ENCODE data around the gene GLG1. TPM values are rescaled to one million over a fixed set of nuclear protein-coding genes. Genes with fewer than 3 reads are reported as not detected.
"Not testable (repeated sequence)": the region's sequence is repeated elsewhere in the genome, so short reads cannot be mapped to it uniquely, and the experiment has no call there.

Gene GLG1
- total RNA-seq, 1 experiment from 2014 or later = 117 TPM

DNA sequence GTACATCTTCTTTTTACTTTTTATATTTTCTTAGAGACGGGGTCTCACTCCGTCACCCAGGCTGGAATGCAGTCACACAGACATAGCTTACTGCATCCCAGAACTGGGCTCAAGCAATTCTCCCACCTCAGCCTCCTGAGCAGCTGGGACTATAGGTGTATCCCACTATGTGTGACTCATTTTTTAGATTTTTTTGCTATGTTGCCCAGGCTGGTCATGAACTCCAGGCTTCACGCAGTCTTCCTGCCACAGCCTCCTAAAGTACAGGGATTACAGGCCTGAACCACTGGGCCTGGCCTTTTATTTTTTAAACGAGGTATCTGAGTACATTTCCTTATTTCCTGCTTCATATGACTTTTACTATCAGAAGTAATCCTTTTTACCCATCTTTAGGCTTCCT lies 48.0 kb downstream of the GLG1 start:
- no peak for DNase-seq

DNA sequence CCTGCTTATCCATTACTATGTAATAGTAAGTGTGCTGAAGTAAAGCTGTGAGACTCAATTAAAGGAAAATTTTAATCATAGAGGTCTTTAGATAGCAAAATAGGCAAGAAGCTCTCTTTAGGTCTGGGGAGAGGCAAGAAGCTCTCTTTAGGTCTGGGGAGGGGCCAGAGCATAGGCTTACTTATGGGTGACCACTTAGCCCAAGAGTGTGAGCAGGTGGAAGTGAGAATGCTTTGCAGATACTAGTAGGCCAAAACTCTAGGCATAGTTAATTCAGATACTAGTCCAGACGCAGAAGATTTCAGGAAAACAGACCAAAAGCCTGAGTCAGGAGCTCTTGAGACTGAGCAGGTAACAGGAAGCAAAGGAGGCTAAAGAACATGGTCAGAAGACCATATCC lies 49.6 kb downstream of the GLG1 start:
- intact Hi-C loops (cut with micrococcal nuclease; ENCODE audit: unreplicated experiment) = no loop called here
- H3K9me2 ChIP-seq (ENCODE audit: insufficient read depth) = no peaks in the 10 kb centered on the region
- H2AFZ ChIP-seq = no peak overlapping the region
- POLR2A ChIA-PET (ENCODE audit: unreplicated experiment) = interaction anchor here (0.6 kb wide), 1 partner anchor 101 kb away, joined by 11 read pairs; no protein-coding TSS in a partner anchor
- no peaks in the 10 kb centered on the region; the same call in 1 of the 2 replicates for H4K20me1 ChIP-seq (ENCODE audit: insufficient read depth)
- no peak overlapping the region for H3K27ac ChIP-seq
- H3K4me2 ChIP-seq = no peak overlapping the region
- no peak for DNase-seq
- H3K4me3 ChIP-seq = no peak overlapping the region
- no peaks in the 10 kb centered on the region; the same call in 1 of the 2 replicates for H3F3A ChIP-seq (ENCODE audit: insufficient read depth, low read depth)
- no peak for TF ChIP-seq EZH2 (IDR thresholded peaks at IDR 0.05; ENCODE audit: low read depth)
- TF ChIP-seq, protein P1, sequence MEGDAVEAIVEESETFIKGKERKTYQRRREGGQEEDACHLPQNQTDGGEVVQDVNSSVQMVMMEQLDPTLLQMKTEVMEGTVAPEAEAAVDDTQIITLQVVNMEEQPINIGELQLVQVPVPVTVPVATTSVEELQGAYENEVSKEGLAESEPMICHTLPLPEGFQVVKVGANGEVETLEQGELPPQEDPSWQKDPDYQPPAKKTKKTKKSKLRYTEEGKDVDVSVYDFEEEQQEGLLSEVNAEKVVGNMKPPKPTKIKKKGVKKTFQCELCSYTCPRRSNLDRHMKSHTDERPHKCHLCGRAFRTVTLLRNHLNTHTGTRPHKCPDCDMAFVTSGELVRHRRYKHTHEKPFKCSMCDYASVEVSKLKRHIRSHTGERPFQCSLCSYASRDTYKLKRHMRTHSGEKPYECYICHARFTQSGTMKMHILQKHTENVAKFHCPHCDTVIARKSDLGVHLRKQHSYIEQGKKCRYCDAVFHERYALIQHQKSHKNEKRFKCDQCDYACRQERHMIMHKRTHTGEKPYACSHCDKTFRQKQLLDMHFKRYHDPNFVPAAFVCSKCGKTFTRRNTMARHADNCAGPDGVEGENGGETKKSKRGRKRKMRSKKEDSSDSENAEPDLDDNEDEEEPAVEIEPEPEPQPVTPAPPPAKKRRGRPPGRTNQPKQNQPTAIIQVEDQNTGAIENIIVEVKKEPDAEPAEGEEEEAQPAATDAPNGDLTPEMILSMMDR (conservative IDR thresholded peaks at IDR 0.05) = no peak
- H3K27me3 ChIP-seq (ENCODE audit: insufficient read depth, low read depth) = no peaks in the 10 kb centered on the region
- no TSS peak for BruUV-seq (replicated peaks)
- H3K4me1 ChIP-seq (replicated peaks; ENCODE audit: insufficient read depth) = no peaks in the 10 kb centered on the region
- H3K9me3 ChIP-seq (ENCODE audit: insufficient read depth, low read depth) = no peaks in the 10 kb centered on the region
- no peaks in the 10 kb centered on the region for H3K36me3 ChIP-seq (ENCODE audit: low read depth)
- CTCF ChIA-PET = no interaction called here
- peaks cover 39% of the 10 kb centered on the region for H3K79me2 ChIP-seq (ENCODE audit: low read depth)

More for the DNA sequence above, 48.0 kb downstream of the GLG1 start:
- intact Hi-C loops (cut with micrococcal nuclease; ENCODE audit: unreplicated experiment) = no loop called here
- no TSS peak for BruUV-seq (replicated peaks)
- H3K36me3 ChIP-seq (ENCODE audit: low read depth) = no peaks in the 10 kb centered on the region
- H3K79me2 ChIP-seq (ENCODE audit: low read depth) = peaks cover 53% of the 10 kb centered on the region
- no peak overlapping the region for H3K27ac ChIP-seq
- H3K9me3 ChIP-seq (ENCODE audit: insufficient read depth, low read depth) = no peaks in the 10 kb centered on the region
- H3K4me2 ChIP-seq = no peak overlapping the region
- peaks cover 2% of the 10 kb centered on the region; the same call in 1 of the 2 replicates for H3F3A ChIP-seq (ENCODE audit: insufficient read depth, low read depth)
- H3K27me3 ChIP-seq (ENCODE audit: insufficient read depth, low read depth) = no peaks in the 10 kb centered on the region
- H4K20me1 ChIP-seq (ENCODE audit: insufficient read depth) = no peaks in the 10 kb centered on the region; the same call in 1 of the 2 replicates
- H2AFZ ChIP-seq = no peak overlapping the region
- POLR2A ChIA-PET (ENCODE audit: unreplicated experiment) = interaction anchor here (0.7 kb wide), 1 partner anchor 187 kb away, joined by 3 read pairs; no protein-coding TSS in a partner anchor
- no peak overlapping the region for H3K4me3 ChIP-seq
- no peaks in the 10 kb centered on the region for H3K9me2 ChIP-seq (ENCODE audit: insufficient read depth)
- H3K4me1 ChIP-seq (replicated peaks; ENCODE audit: insufficient read depth) = peaks cover 1% of the 10 kb centered on the region; the same call in 1 of the 2 replicates
- CTCF ChIA-PET = no interaction called here
- TF ChIP-seq EZH2 (IDR thresholded peaks at IDR 0.05; ENCODE audit: low read depth) = no peak
- TF ChIP-seq, protein P1 (conservative IDR thresholded peaks at IDR 0.05) = no peak

DNA sequence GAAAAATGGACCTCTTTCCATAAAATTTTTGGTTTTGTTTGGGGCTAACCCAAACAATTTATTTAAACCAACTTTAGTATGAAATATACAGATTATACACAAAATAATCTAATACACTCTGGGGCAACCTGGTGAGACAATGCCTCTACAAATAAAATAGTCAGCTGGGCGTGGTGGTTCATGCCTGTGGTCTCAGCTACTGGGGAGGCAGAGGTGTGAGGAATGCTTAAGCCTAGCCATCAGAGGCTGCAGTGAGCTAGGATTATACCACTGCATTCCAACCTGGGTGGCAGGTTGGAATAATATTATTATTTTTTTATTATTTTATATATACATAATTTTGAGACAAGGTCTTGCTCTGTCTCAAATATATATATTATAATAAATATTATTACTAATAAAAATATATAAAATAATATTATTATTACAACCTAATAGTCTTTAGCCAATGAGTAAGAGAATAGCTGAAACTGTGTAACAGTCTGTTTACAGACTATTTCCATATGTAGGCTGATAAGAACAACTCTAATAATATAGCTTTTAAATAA lies 50.5 kb downstream of the GLG1 start:
- TF ChIP-seq, protein P1 (conservative IDR thresholded peaks at IDR 0.05) = no peak
- no peak for TF ChIP-seq EZH2 (IDR thresholded peaks at IDR 0.05; ENCODE audit: low read depth)
- Histone ChIP-seq H3K79me2 (ENCODE audit: low read depth) (peaks cover 30% of the 10 kb centered on the region), H3K27me3 (ENCODE audit: insufficient read depth, low read depth) (no peaks in the 10 kb centered on the region), H2AFZ (no peak overlapping the region), H3F3A (ENCODE audit: insufficient read depth, low read depth) (no peaks in the 10 kb centered on the region; the same call in 1 of the 2 replicates), H4K20me1 (ENCODE audit: insufficient read depth) (no peaks in the 10 kb centered on the region; the same call in 1 of the 2 replicates), H3K9me2 (ENCODE audit: insufficient read depth) (no peaks in the 10 kb centered on the region), H3K36me3 (ENCODE audit: low read depth) (no peaks in the 10 kb centered on the region), H3K27ac (no peak overlapping the region), H3K4me1 (replicated peaks; ENCODE audit: insufficient read depth) (no peaks in the 10 kb centered on the region), H3K4me2 (no peak overlapping the region), H3K9me3 (ENCODE audit: insufficient read depth, low read depth) (no peaks in the 10 kb centered on the region), H3K4me3 (no peak overlapping the region)
- intact Hi-C loops (cut with micrococcal nuclease; ENCODE audit: unreplicated experiment) = no loop called here
- no TSS peak for BruUV-seq (replicated peaks)
- ChIA-PET POLR2A (ENCODE audit: unreplicated experiment) (interaction anchor here (0.5 kb wide), 1 partner anchor 58 kb away, joined by 3 read pairs; no protein-coding TSS in a partner anchor), CTCF (interaction anchor here (0.6 kb wide), 2 partner anchors 82 to 246 kb away, joined by 6 to 7 read pairs; no protein-coding TSS in a partner anchor)
- DNase-seq = peak; percentile 29 to 44

DNA sequence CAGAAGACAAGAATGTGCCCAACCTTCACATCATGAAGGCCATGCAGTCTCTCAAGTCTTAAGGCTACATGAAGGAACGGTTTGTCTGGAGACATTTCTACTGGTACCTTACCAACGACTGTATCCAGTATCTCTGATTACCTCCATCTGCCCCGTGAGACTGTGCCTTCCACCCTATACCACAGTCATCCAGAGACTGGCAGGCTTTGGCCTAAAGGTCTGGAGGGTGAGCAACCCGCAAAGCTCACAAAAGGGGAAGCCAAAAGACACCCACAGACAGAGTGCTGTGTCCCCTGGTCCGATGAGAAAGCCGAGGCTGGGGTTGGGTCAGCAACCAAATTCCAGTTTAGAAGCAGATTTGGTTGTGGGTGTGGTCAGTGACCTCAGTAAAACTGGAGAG lies 54.6 kb downstream of the GLG1 start:
- H3K9me2 ChIP-seq (ENCODE audit: insufficient read depth); H3K27me3 ChIP-seq (ENCODE audit: insufficient read depth, low read depth); H3F3A ChIP-seq (ENCODE audit: insufficient read depth, low read depth); H3K27ac ChIP-seq; H3K79me2 ChIP-seq (ENCODE audit: low read depth); CTCF ChIA-PET; H3K4me1 ChIP-seq (replicated peaks; ENCODE audit: insufficient read depth); H3K4me3 ChIP-seq; H3K9me3 ChIP-seq (ENCODE audit: insufficient read depth, low read depth); H3K4me2 ChIP-seq; BruUV-seq (replicated peaks); intact Hi-C loops (cut with micrococcal nuclease; ENCODE audit: unreplicated experiment); DNase-seq; H2AFZ ChIP-seq; POLR2A ChIA-PET (ENCODE audit: unreplicated experiment); H4K20me1 ChIP-seq (ENCODE audit: insufficient read depth); H3K36me3 ChIP-seq (ENCODE audit: low read depth): not testable (repeated sequence)

DNA sequence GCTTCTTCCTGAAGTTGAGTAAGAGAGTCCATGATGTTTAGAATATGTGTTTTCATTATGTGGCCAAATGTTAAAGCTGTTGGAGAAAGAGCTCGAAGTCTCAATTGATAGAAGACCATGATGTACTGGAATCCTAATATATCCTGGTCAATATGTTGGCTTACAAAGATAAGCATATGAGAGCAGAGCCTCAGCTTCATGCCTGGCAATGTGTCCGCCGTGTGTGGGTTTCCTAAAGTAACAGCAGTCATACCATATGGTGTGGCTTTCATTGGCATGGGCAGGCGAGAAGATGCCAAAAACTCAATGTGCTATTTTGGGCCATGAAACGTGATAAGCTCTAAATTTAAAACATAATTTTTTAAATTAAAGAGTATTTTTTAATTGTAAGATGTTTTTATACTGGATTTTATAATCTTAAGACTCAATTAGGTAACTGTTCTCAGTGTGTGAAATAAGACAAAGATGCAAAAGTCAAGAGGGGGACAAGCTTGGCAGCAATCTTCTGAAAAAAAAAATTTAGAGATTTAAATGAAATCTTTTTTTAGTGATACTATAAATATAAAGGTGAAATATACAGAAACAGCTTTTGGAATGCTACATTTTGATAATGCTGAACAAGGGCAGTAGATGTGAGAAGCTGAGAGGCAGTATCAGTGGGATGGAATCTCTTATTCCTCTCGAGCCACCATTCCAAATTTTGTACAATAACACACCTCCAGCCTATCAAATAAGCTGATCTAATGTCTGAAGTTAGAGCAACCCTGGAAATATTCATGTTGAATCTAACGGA lies 56.5 kb downstream of the GLG1 start:
- H4K20me1 ChIP-seq (ENCODE audit: insufficient read depth); CTCF ChIA-PET; BruUV-seq (replicated peaks); H3K4me3 ChIP-seq; H3F3A ChIP-seq (ENCODE audit: insufficient read depth, low read depth); H3K79me2 ChIP-seq (ENCODE audit: low read depth); H3K9me3 ChIP-seq (ENCODE audit: insufficient read depth, low read depth); H3K4me2 ChIP-seq; POLR2A ChIA-PET (ENCODE audit: unreplicated experiment); H3K27me3 ChIP-seq (ENCODE audit: insufficient read depth, low read depth); intact Hi-C loops (cut with micrococcal nuclease; ENCODE audit: unreplicated experiment); H3K27ac ChIP-seq; H3K9me2 ChIP-seq (ENCODE audit: insufficient read depth); H3K4me1 ChIP-seq (replicated peaks; ENCODE audit: insufficient read depth); H2AFZ ChIP-seq; H3K36me3 ChIP-seq (ENCODE audit: low read depth); DNase-seq: not testable (repeated sequence)

Measured in PC-9 (cell line).